HepG2 (cell line): ENCODE results near the gene PRRC1. TPM values are rescaled to one million over a fixed set of nuclear protein-coding genes. Genes with fewer than 3 reads are reported as not detected.
A peak's percentile ranks its signal among the peaks of the same experiment; 100 is the strongest.

Experiments
- CEBPG ChIP-seq: IDR thresholded peaks from 2 replicates; pipeline ENCODE4 v1.6.1; 2016
- ELF1 ChIP-seq: sonication (generic); formaldehyde crosslinking; IDR thresholded peaks from 2 replicates; pipeline ENCODE4 v1.4.0; 2020; ENCODE audit warnings: missing genetic modification reagents
- EP300 ChIP-seq, 3 experiments: sonication (generic) in 1 of 3; formaldehyde crosslinking in 1 of 3; IDR thresholded peaks; 2 replicates each; pipeline versions ENCODE4 v1.5.1 to v1.6.1; 2011 to 2020; ENCODE audit warnings: low read depth in 2 of 3, low read length in 2 of 3, borderline replicate concordance in 1 of 3, improper control_type of control experiment in 1 of 3, mild to moderate bottlenecking in 1 of 3, missing genetic modification reagents in 1 of 3, moderate library complexity in 1 of 3
- FOXA1 ChIP-seq, 2 experiments: fragments of 450-650 bp in 1 of 2; sonication (generic) in 1 of 2; formaldehyde crosslinking in 1 of 2; IDR thresholded peaks; 2 replicates each; pipeline versions ENCODE4 v1.4.0 to v1.6.1; 2016 to 2020; ENCODE audit warnings: missing genetic modification reagents in 1 of 2
- GATA4 ChIP-seq: sonication (generic); IDR thresholded peaks from 2 replicates; pipeline ENCODE4 v1.6.1; 2016; ENCODE audit warnings: antibody characterized with exemption, low read depth, borderline replicate concordance
- NFRKB ChIP-seq: fragments of 450-650 bp; IDR thresholded peaks from 2 replicates; pipeline ENCODE4 v1.6.1; 2017
- SOX13 ChIP-seq, 3 experiments: fragments of 450-650 bp in 1 of 3; sonication (generic) in 1 of 3; formaldehyde crosslinking in 1 of 3; IDR thresholded peaks in 2 of 3; conservative IDR thresholded peaks in 1 of 3; 2 replicates each; pipeline versions ENCODE4 v1.5.0 to v1.6.1; 2016 to 2020; ENCODE audit warnings: antibody characterized with exemption in 1 of 3, mild to moderate bottlenecking in 1 of 3, missing compliant biosample characterization in 1 of 3, missing genetic modification reagents in 1 of 3, moderate library complexity in 1 of 3
- TBX2 ChIP-seq: sonication (generic); formaldehyde crosslinking; IDR thresholded peaks from 2 replicates; pipeline ENCODE4 v1.5.0; 2020; ENCODE audit warnings: missing genetic modification reagents, mild to moderate bottlenecking, borderline replicate concordance
- polyA plus RNA-seq, 8 experiments: library from polyadenylated mRNA; depleted of rRNA in 3 of 8; stranded (reverse) in 7 of 8; unstranded in 1 of 8; fragments of >200 nt; fragmentation: Illumina TruSeq in 4 of 8; extraction: Trizol in 4 of 8; gene quantifications; 2 replicates each; pipeline versions ENCODE4 v1.2.1 to v1.2.3, GENCODE V29; 2011 to 2016; ENCODE audit warnings: low read depth in 4 of 8, missing spikeins in 1 of 8, mixed read lengths in 1 of 8; ENCODE audit not compliant: insufficient read depth in 1 of 8
- total RNA-seq, 5 experiments: library from RNA; depleted of rRNA; stranded (reverse); fragments of >200 nt; fragmentation: Illumina TruSeq; extraction: Trizol; gene quantifications; 2 replicates each; pipeline ENCODE4 v1.2.3, GENCODE V29; 2016; ENCODE audit warnings: low read depth in 1 of 5
- TF ChIP-seq, protein P1 (sequence below): sonication (generic); formaldehyde crosslinking; IDR thresholded peaks from 2 replicates; pipeline ENCODE4 v1.4.0; 2020; ENCODE audit warnings: missing genetic modification reagents
- TF ChIP-seq, protein P2 (sequence below): IDR thresholded peaks from 2 replicates; pipeline ENCODE4 v1.6.1; 2012; ENCODE audit warnings: low read depth, low read length, improper control_type of control experiment

The PRRC1 gene
- total and polyA plus RNA-seq, 2 of the 13 experiments (the other 11 are each of a cell fraction or from before 2014, with no cell fraction given) = 48.5 to 51.9 TPM

DNA sequence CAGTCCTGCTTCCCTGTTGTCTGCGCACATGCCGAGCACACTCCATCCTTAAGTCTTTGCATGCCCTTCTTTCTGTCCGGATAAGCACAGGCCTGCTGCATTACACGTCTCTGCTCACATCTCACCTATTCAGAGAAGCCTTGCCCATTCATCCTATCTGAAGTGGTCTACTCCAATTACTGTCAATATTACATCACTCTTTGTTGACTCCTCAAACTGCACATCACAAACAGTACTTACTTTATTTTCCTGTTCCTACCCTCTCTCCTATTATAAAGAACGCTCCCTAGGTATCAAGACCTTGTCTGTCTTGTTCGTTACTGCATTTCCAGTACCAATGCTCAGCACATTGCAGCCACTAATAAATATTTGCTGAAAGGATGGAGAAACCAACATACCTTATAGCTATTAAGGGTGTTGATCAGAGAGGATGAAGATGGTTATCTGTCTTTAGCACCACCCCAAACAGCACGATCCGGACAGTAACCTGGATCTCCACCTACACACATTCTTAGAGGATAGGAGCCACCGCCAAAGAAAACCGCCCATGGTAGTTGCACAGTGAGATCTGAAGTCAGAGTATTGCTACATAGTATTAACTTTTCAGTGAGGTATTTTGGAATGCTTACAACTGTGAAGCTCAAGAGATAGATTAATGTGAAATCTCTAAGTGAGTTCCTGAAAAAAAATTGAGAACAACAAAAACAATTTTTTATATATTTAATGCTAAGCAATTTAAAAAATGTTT is 1.6 kb upstream of the PRRC1 start (continued):
- TF ChIP-seq TBX2 (CRISPR knock-in tag) (0 out of 2 replicates have a peak, but pooled peaks have one; percentile 22), FOXA1 (IDR thresholded peaks at IDR 0.05) (no peak), FOXA1 (CRISPR knock-in tag; IDR thresholded peaks at IDR 0.05) (peak; percentile 51; the same call in 1 of the 2 replicates), GATA4 (no peak), ELF1 (CRISPR knock-in tag) (no peak), CEBPG (peak; percentile 58; the same call in 1 of the 2 replicates), EP300 (IDR thresholded peaks at IDR 0.05; ENCODE audit: low read depth in 2 of 2, low read length in 2 of 2) (peak in 1 of 2 experiments; percentile 20; a peak in 1 of 4 replicates), EP300 (CRISPR knock-in tag; IDR thresholded peaks at IDR 0.05; ENCODE audit: borderline replicate concordance) (no peak), NFRKB (no peak), SOX13 (IDR thresholded peaks at IDR 0.05) (no peak), SOX13 (CRISPR knock-in tag; conservative IDR thresholded peaks at IDR 0.05 in 1 of 2, IDR thresholded peaks at IDR 0.05 in 1 of 2) (0 out of 4 replicates have a peak, but pooled peaks of 1 of the 2 experiments have one; percentile 5)
- TF ChIP-seq, protein P1, sequence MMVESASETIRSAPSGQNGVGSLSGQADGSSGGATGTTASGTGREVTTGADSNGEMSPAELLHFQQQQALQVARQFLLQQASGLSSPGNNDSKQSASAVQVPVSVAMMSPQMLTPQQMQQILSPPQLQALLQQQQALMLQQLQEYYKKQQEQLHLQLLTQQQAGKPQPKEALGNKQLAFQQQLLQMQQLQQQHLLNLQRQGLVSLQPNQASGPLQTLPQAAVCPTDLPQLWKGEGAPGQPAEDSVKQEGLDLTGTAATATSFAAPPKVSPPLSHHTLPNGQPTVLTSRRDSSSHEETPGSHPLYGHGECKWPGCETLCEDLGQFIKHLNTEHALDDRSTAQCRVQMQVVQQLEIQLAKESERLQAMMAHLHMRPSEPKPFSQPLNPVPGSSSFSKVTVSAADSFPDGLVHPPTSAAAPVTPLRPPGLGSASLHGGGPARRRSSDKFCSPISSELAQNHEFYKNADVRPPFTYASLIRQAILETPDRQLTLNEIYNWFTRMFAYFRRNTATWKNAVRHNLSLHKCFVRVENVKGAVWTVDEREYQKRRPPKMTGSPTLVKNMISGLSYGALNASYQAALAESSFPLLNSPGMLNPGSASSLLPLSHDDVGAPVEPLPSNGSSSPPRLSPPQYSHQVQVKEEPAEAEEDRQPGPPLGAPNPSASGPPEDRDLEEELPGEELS (CRISPR knock-in tag) = 0 out of 2 replicates have a peak, but pooled peaks have one; percentile 21
- TF ChIP-seq, protein P2, sequence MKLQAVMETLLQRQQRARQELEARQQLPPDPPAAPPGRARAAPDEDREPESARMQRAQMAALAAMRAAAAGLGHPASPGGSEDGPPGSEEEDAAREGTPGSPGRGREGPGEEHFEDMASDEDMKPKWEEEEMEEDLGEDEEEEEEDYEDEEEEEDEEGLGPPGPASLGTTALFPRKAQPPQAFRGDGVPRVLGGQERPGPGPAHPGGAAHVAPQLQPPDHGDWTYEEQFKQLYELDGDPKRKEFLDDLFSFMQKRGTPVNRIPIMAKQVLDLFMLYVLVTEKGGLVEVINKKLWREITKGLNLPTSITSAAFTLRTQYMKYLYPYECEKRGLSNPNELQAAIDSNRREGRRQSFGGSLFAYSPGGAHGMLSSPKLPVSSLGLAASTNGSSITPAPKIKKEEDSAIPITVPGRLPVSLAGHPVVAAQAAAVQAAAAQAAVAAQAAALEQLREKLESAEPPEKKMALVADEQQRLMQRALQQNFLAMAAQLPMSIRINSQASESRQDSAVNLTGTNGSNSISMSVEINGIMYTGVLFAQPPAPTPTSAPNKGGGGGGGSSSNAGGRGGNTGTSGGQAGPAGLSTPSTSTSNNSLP = peak; percentile 9; the same call in 1 of the 2 replicates
- TF ChIP-seq, all 625 proteins: peak for 15
